Neural crest cell (in vitro differentiated cells): Measurements from ENCODE around the gene PRTN3. TPM values are rescaled to one million over a fixed set of nuclear protein-coding genes. Genes with fewer than 3 reads are reported as not detected.

Experiments
- DNase-seq: peaks from one replicate; pipeline ENCODE4 v3.0.0; 2021; ENCODE audit warnings: low read depth, mixed read lengths, low spot score
- H3K27ac Mint-ChIP-seq: one replicate; pipeline ENCODE4 v1.8.0; 2021; ENCODE audit warnings: mild to moderate bottlenecking, mixed read lengths; ENCODE audit not compliant: unreplicated experiment
- H3K27me3 Mint-ChIP-seq: 2 replicates; pipeline ENCODE4 v1.8.0; 2021; ENCODE audit warnings: low read depth, mild to moderate bottlenecking, mixed read lengths
- H3K36me3 Mint-ChIP-seq: 2 replicates; pipeline ENCODE4 v1.8.0; 2021; ENCODE audit warnings: low read depth, mild to moderate bottlenecking, mixed read lengths
- H3K4me1 Mint-ChIP-seq: 2 replicates; pipeline ENCODE4 v1.8.0; 2021; ENCODE audit warnings: mixed read lengths
- H3K4me3 Mint-ChIP-seq: one replicate; pipeline ENCODE4 v1.8.0; 2021; ENCODE audit warnings: mild to moderate bottlenecking, mixed read lengths
- H3K9me3 Mint-ChIP-seq: 2 replicates; pipeline ENCODE4 v1.8.0; 2021; ENCODE audit warnings: mixed read lengths
- total RNA-seq: library from RNA; stranded (reverse); gene quantifications from 2 replicates; pipeline ENCODE4 v1.2.1, GENCODE V29; 2021
- TF ChIP-seq, protein P1 (sequence below): fragments of 200-600 bp; sonication (generic); conservative IDR thresholded peaks from 2 replicates; pipeline ENCODE4 v1.5.0; 2021; ENCODE audit warnings: antibody characterized with exemption, mild to moderate bottlenecking

PRTN3 gene
- total RNA-seq, 1 donor from 2014 or later = not detected

DNA sequence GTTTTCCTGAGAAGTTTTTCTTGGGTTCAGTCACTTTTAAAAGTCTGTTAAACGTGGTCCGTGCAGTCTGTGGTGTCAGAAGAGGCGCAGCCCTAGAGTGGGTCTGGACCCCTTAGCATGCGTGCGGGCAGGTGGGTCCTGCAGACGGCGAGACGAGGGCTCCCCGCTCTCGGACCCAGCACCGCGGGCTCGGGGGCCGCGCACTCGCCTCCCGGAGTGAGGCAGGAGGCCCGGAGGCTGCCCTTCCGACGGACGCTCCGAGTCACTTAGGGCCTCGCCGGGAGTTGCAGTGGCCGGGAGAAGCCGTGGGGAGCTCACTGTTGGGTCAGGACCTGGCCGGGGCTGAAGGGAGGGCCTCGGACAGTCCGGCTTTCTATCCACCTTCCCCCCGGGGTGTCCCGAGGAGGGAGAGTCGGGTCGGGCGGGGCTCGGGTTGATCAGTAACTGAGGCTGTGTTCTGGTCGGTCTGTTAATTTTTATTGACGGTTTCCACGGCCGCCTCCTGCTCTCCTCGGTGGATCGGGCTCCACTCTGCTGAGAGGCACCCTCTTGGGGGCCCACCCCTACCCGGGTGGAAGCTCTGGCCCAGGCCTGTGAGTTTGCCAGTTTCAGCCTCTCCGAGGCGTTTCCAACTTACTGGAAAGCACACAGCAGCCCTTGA is 42.3 kb upstream of the PRTN3 start:
- Mint-ChIP-seq H3K4me3 (peak overlapping the region; percentile 98), H3K9me3 (no peaks in the 10 kb centered on the region), H3K4me1 (peaks cover 39% of the 10 kb centered on the region), H3K27me3 (peaks cover 17% of the 10 kb centered on the region), H3K27ac (peak overlapping the region; percentile 95), H3K36me3 (peaks cover 16% of the 10 kb centered on the region)
- no peak for DNase-seq
- TF ChIP-seq, protein P1, sequence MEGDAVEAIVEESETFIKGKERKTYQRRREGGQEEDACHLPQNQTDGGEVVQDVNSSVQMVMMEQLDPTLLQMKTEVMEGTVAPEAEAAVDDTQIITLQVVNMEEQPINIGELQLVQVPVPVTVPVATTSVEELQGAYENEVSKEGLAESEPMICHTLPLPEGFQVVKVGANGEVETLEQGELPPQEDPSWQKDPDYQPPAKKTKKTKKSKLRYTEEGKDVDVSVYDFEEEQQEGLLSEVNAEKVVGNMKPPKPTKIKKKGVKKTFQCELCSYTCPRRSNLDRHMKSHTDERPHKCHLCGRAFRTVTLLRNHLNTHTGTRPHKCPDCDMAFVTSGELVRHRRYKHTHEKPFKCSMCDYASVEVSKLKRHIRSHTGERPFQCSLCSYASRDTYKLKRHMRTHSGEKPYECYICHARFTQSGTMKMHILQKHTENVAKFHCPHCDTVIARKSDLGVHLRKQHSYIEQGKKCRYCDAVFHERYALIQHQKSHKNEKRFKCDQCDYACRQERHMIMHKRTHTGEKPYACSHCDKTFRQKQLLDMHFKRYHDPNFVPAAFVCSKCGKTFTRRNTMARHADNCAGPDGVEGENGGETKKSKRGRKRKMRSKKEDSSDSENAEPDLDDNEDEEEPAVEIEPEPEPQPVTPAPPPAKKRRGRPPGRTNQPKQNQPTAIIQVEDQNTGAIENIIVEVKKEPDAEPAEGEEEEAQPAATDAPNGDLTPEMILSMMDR = no peak

DNA sequence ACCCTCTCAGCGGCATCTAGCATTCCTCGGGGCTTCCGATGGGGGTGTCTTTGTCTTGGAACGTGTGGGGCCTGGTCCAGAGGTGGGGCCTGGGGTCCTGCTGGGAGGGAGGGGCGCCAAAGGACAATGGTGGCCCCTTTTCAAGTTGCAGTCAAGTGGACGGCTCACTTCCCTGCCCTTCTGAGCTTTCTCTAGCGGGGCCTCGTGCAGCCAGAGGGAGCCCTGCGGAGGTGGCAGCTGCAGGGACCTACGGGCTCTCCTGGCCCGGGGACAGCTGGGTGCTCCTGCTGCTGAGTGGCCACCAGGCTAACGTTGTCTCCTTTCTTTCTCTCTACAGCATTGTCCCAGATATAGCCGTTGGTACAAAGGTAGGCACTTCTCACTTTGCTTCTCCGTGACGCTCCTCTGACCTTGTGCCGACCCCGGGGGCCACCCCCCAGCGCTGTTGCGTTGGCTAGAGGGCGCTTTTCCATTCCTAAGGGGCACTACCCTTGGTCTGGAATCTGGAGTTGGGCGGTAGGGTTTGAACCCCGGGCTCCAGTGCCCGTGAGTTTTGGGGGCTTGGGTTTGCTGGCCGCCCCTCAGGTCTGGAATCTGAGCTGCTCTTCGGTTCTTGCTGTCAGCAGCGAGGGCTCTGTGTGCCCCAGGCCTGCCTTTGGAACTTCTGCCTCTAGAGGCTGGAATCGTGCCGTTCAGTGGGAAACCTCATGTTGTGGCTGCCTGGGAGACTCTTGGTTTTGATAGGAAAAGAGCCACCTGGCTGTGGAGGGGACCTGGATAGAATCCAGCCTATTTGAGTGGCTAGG is 41.5 kb upstream of the PRTN3 start:
- peak; percentile 35 for DNase-seq
- H3K4me1 Mint-ChIP-seq = peaks cover 39% of the 10 kb centered on the region
- H3K27me3 Mint-ChIP-seq = peaks cover 17% of the 10 kb centered on the region
- H3K9me3 Mint-ChIP-seq = no peaks in the 10 kb centered on the region
- peak overlapping the region; percentile 98 for H3K4me3 Mint-ChIP-seq
- peak overlapping the region; percentile 93 for H3K27ac Mint-ChIP-seq
- TF ChIP-seq, protein P1 = peak; percentile 35
- peaks cover 16% of the 10 kb centered on the region for H3K36me3 Mint-ChIP-seq

DNA sequence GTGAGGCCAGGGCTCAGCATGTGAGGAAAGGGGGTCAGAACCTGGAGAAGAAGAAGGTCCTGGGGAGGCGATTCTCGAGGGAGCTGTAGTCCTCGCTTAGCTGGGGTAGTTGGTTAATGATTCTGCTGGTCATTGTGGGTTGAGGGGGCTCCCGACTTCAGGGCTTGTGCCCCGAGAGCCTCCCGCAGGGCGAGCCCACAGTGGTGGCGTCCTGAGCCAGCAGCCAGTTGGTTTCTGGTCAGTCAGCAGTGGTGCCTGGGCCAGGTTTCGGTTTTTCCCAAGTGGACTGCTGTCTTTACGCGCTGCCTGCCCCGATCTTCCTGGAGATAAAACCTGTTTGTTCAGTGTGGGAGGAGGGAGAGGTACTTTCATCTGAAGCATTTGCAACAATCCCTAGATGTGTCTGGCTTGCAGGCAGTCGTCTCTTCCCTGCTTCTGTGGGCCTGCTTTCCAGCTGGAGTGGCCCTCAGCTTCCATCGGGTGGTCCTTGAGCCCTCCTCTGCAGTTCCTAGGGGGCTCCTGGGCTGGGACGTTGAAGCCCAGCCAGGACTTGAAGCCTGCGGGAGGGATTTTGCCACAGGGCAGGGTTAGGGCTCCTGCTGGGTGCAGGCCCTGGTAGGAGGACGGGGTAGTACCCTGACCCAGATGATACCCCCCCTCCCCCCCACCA is 40.3 kb upstream of the PRTN3 start:
- Mint-ChIP-seq H3K4me1 (peaks cover 39% of the 10 kb centered on the region), H3K9me3 (no peaks in the 10 kb centered on the region), H3K4me3 (peak overlapping the region; percentile 98), H3K27me3 (peaks cover 17% of the 10 kb centered on the region), H3K27ac (no peak overlapping the region), H3K36me3 (peaks cover 16% of the 10 kb centered on the region)
- no peak for DNase-seq
- TF ChIP-seq, protein P1 = no peak

DNA sequence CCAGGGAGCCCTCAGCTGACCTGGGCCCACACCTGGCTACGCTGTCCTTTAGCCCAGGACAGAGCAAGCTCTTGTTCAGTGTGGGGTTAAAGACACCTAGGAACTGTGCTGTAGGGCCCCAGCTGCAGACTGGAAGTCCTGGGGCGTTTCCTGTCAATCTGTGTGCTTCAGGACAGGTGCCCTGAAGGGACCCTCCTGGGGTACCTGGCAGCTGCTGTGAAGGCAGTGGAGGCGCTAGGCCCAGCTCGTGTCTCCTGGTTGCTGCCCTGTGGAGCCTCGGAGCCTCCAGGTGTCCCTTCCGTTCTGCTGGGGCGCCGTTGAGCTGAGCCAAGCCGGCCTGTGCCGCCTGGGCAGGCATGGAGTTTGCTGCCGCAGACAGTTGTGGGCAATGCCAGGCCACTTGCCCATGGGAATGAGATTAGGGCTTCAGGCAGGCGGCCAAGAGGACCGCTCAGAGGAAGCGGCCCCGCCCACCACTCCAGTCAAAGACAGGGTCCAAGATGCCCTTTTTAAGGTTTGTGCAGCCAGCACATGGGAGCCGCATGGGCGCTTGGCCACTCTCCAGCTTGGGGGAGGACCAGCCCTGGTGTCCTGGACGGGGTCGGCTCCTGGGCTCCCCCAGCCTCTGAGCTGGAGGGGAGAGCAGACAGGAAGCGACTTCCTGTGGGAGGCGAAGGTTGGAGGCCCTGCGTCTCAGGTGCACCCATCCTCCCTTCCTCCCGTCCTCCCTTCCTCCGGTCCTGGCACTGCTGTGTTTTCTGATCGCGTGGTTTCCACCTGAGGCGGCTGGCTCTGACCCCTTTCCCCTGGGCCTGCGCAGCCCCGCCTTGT is 39.6 kb upstream of the PRTN3 start:
- DNase-seq = no peak
- H3K36me3 Mint-ChIP-seq = peaks cover 16% of the 10 kb centered on the region

More for the DNA sequence above, 39.6 kb upstream of the PRTN3 start:
- no peak overlapping the region for H3K27ac Mint-ChIP-seq
- H3K9me3 Mint-ChIP-seq = no peaks in the 10 kb centered on the region
- peaks cover 17% of the 10 kb centered on the region for H3K27me3 Mint-ChIP-seq
- peaks cover 39% of the 10 kb centered on the region for H3K4me1 Mint-ChIP-seq
- H3K4me3 Mint-ChIP-seq = peak overlapping the region; percentile 69
- TF ChIP-seq, protein P1 = no peak
